HG02798 (cell line): ENCODE measurements around the gene SLC9C2.
"Not testable (repeated sequence)": the region's sequence is repeated elsewhere in the genome, so short reads cannot be mapped to it uniquely, and the experiment has no call there.

Source experiments
- ATAC-seq: cut with Tn5 transposase; IDR thresholded peaks from one replicate; pipeline ENCODE4 v1.9.1; 2021; ENCODE audit warnings: mild to moderate bottlenecking; ENCODE audit not compliant: unreplicated experiment, poor library complexity

SLC9C2 gene, protein sequence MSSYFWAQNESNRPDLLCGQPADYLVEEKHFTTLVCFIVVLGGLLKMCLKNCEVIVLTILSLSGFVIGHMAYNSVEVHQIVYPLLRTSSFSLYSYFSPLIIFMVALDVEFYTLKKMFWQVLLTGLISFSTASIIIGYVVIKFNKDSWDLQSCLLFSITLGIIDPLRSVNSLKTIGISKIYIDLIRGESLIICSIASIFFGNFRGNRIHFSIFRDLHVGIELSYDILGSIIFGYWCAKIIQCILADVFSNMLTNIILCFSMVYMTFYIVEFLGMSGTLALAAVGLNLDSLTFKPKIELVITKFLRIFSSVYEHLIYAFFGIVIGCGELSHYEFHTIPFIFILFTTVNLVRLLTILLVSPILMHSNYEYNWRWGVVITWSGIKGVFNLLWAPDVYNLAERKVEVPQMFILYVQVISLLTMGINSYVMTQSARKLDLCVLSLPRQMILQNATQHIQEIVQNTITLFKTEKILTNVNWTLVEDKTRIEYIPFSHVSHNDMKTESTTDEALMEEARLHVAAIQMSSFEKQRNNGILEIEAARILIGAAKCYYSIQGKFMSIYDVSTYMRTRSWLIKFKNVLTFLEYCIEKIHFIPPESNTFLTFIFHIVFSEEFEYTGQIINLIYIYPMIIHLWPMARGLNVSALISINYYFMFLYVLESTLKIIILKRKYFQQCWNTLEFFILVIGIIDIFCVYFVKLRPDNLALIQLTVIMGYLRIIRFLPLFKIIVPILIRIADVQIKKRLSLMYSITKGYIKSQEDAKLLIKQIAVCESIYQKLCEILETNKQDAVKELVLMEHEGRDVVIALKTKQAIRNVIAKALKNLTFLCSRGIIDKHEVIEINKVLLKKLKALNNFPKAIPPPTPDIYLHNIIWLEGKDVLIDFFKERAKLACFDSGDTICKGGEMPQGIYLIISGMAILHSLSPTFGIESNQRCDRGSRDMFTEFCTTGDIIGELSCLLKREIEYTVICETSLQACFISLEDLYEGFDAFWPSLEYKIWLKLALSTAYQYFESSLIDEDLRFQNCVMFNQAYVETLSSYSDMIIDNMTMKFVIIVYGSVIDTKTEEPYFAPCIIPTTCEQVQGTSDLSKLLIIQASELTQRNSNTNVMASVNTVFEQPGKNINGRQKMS

DNA sequence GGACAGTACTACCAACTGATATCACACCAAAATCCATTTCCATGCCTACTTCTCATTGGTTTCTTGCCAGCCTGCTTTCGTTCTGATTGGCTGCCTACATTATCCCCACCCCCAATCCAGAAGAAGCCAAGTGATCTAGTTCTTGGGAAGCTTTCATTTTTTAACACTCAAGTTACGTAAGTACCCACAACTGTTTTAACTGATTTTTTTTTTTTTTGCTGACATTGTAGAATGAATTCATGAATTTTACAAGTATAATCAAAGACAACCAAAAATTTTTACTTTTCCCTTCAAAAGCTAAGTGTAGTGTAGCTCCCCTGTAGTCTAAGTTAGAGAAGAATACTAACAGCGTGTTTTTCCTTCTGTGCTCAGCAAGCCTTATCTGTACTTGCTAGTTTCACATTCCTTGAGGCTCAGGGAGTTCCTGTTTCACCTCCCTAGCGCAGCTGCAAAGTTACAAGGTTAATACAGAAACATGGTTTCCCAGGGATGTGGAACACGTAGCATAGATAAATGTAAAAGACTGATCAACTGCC lies at the start of gene SLC9C2:
TSS of gene SLC9C2 (minus strand) at position 17 of the 536 bp plus-strand sequence. CDS start 1,296 bp downstream, outside the sequence.
- no peak for ATAC-seq

- no peak for ATAC-seq
Observed at GRCh38 chr1:173648880-173649605, 46.2 kb upstream of the SLC9C2 start.

- ATAC-seq = no peak
Observed at GRCh38 chr1:173646656-173647055, 43.8 kb upstream of the SLC9C2 start.

GRCh38 chr1:173642450-173643139 lies 39.7 kb upstream of the SLC9C2 start:
- not testable (repeated sequence) for ATAC-seq

DNA sequence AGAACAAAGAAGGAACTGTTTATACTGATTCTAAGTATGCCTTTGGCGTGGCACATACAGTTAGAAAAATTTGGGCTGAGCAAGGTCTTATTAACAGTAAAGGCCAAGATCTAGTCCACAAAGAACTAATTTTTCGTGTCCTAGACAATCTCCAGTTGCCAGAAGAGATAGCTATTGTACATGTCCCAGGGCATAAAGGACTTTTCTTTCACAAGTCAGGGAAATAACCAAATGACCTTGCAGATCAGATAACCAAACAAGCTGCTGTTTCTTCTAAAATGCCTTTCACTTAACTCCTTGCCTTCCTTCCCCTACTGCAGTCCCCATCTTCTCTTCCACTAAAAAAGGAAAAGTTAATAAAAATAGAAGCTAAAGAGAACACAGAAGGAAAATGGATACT lies 36.2 kb upstream of the SLC9C2 start:
- no peak for ATAC-seq

DNA sequence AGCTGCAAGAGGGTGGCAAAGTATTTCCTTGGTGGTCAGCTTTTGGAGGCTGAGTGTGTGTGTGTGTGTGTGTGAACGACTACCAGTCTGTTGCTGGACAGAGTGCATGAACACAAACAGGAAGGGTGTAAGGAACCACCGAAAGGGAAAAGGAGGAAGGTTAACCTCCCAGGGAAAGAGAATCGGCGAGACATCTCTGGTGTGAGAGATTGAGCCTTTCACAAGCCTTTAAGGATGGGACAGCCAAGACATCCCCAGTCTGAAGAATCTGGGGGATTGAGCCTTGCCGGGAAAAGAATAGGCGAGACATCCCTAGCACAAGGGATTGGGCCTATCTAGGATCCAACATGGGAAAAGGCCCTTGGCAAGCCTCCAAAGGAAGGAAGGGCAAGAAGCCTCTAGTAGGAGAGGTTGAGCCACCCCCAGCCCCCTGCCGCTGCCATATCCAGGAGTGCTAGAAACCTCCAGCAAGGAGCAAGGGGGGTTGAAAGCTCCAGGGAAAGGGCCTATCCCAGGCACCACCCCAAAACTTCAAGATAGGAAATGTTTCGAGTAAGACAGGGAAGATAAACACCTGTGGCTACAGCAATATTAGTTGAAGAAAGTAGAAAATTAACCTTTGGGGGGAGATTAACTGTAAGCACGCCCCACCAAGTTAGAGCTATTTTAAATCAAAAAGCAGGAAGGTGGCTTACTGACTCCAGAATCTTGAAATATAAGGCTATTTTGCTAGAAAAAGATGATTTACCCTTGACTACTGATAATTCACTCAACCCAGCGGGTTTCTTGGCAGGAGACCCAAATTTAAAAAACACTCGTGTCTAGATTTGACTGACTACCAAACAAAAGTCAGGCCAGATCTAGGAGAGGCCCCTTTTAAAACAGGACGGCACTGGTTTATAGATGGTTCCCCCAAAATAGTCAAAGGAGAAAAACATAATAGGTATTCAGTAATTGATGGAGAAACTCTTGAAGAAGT lies 35.5 kb upstream of the SLC9C2 start:
- no peak for ATAC-seq

DNA sequence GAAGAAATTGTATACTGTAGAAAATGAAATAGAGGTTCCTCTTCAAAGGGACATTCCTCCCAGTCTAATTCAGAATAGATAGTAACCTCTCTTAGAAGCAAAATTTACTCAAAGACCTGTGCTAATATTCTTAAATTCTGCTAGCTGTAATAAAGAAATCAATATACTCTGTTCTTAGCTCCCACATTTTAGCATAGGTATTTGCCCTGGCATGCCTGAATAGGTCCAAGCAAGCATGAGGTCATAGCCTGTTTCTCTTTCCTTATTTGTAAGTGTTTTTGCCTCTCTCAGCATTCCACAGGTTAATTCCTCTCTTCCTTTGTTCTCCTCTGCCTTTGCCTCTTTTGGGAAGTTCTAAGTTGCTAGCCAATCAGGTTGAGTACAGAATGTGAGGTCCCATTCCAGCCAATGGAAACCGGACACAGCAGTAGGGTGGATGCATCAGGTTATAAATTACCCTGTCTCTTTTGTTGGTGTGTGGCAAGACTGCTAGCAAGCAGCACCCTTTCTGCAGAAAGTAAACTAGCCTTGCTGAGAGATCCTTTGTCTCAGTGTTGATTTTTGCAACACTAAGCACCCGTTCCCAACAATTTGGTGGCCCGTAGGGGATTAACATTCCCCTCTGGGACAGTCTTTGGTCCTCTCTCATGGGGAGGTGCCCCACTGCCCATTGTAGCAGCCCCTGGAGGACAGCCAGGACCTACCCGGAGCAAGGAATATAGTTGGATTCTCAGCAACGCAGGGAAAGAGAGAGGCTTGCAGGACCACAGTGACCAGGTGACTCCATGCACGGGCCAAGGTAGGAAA lies 34.6 kb upstream of the SLC9C2 start:
- not testable (repeated sequence) for ATAC-seq

- ATAC-seq = no peak
Observed at GRCh38 chr1:173635116-173635515, 32.2 kb upstream of the SLC9C2 start, which contains the start of gene TEX50. TEX50 (plus strand) TSS chr1:173635338; CDS start chr1:173635522, 184 bp downstream.

DNA sequence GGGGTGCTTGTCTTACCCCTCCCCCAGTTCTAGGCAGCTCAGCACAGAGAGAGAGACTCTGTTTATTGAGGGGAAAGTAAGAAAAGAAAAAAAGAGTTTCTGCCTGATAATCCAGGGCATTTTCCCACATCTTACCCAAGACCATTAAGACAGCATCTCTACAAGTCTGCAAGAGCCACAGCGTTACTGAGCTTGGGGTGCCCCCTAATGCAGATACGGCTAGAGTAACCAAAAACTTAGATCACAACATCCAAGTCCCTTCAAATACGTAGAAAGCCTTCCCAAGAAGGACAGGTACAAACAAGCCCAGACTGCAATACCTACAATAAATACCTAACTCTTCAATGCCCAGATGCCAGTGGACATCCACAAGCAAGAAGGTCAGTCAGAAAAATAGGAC lies 26.0 kb upstream of the SLC9C2 start:
- ATAC-seq = no peak

GRCh38 chr1:173627269-173627668 lies 24.4 kb upstream of the SLC9C2 start:
- no peak for ATAC-seq

DNA sequence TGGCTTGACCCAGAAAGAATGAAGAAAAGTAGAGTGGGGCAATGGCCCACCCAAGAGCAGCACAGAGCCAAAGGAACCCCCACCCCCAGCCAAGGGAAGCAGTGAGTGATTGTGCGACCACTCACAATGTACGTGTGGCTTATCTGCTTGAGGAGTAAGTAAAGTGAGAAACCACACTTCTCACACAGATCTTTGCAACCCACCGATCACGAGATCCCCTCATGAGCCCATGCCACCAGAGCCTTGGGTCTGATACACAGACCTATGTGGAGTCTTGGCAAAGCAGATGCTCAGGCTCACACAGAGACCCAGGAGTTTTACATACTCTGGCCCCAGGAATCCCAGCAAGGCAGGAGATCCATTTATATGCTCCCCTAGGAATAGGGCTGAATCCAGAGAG lies 14.0 kb upstream of the SLC9C2 start:
- no peak for ATAC-seq

- not testable (repeated sequence) for ATAC-seq
Observed at GRCh38 chr1:173613086-173613485, 10.2 kb upstream of the SLC9C2 start.

- no peak for ATAC-seq
Observed at GRCh38 chr1:173608503-173609216, 5.8 kb upstream of the SLC9C2 start.

DNA sequence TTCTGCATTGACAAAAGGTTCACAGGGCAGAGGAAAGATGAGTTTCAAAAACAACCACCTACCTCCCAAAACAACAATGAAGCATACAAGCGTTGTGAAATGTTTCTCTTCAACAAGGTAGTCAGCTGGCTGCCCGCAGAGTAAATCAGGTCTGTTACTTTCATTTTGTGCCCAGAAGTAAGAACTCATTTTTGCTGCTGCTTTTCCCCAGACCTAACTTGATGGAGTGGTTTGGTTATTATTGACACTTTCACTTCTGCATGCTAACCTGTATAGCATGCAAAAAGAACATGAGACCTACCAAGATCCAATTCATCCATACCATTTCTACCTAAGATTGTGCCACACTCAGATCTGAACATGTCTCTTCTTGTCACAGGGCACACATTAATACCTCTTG lies 1.3 kb downstream of the SLC9C2 start:
- peak; percentile 41 for ATAC-seq

DNA sequence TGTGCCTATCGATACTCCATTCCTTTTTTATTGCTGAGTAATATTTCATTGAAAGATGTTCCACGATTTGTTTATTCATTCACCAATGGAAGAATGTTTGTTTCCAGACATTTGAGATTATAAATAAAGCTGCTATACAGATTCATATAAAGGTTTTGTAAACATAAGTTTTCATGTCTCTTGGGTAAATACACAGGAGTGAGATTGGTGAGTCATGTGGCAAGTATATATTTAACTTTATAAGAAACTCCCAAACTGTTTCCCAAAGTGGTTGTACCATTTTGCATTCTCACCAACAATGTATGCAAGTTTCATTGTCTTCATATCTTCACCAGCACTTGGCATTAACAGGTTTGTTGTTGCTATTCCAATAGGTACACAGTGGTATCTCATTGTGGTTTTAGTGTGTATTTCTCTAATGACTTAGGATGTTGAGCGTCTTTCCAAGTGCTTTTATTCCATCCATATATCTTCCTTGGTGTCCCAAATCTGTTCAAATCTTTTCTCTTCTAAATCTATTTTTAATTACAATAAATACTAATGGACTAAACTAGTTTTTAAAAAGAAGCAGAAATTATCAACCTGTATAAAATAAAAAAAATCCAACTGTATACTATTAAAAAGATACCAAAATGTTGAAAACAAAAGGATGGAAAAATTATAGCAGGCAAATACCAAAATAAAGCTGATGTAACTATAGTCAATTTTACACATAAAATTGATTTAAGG lies 6.6 kb downstream of the SLC9C2 start:
- no peak for ATAC-seq

DNA sequence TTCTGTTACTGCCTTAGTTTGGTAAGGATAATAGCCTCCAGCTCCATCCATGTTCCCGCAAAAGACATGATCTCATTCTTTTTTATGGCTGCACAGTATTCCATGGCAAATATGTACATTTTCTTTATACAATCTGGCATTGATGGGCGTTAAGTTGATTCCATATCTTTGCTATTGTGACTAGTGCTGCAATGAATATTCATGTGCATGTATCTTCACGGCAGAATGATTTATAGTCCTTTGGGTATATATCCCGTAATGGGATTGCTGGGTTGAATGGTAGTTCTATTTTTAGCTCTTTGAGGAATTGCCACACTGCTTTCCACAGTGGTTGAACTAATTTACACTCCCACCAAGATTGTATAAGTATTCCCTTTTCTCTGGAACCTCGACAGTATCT lies 11.7 kb downstream of the SLC9C2 start:
- ATAC-seq = not testable (repeated sequence)
